HG02981 (cell line): ENCODE results near the gene CTNND2.

ENCODE experiments used
- ATAC-seq: cut with Tn5 transposase; IDR thresholded peaks from one replicate; pipeline ENCODE4 v1.9.1; 2021; ENCODE audit warnings: mild to moderate bottlenecking, moderate library complexity; ENCODE audit not compliant: unreplicated experiment

The CTNND2 gene

DNA sequence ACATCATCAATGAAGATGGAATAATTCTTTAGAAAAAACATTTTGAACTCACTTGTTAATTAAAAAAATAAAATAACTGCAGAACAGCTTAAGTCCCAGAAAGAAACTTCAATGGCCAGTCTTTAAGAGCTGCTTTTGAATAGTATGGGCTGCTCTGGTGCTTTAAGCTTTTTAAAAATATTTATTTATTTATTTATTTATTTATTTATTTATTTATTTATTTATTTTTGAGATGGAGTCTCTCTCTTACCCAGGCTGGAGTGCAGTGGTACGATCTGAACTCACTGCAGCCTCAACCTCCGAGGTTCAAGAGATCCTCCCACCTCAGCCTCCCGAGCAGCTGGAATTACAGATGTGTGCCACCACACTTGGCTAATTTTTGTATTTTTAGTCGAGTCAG lies 626.9 kb downstream of the CTNND2 start:
- no peak for ATAC-seq

DNA sequence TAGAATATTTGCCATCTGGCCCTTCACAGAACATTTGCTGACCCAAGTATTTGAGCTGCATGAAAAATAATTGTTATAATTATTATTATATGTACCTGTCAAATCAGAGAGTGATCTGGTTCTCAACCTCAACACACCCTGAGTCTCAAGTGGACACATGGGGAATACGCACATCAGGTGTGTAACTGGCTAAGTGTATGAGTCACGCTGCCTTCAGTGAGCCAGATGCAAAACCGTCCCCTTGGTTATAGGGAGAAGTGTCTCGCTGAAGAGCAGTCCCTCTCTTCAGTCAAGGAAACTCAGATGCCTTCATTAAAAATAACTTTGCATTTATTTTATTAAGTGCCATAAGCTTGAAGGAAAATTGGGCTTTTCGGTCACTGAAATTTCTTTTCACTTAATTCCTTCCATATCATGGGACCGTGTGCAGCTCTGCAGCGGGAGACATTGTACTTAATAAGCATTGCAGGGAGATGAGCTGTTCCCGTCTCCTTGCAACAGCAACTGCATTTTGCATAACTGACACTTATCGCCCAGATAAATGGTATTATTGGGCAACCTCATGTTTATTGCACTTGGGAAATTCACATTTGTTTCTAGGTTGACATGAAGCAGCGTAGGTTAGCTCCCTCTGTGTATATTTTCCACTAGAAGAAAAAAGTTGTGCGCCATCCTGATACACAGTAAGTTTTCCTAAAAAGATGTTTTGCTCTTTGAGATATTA lies 630.9 kb downstream of the CTNND2 start:
- ATAC-seq = no peak

DNA sequence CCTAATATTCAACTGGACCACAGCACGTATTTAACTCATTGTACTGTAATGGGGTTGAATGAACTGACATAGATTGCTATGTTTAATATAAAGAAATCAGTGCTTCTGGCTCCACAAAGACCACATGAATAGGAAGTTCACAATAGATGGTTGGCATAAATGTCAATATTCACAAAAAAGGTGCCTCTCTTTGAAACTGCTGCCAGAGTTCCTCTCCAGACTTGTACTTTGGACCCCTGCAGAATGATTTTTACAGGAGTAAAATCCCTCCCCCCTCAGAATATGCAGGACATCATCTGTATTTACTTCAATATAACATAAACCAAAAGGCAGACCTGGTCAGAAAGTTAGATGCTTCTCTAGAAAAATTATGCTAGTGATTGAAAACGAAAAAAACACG lies 634.7 kb downstream of the CTNND2 start:
- no peak for ATAC-seq

DNA sequence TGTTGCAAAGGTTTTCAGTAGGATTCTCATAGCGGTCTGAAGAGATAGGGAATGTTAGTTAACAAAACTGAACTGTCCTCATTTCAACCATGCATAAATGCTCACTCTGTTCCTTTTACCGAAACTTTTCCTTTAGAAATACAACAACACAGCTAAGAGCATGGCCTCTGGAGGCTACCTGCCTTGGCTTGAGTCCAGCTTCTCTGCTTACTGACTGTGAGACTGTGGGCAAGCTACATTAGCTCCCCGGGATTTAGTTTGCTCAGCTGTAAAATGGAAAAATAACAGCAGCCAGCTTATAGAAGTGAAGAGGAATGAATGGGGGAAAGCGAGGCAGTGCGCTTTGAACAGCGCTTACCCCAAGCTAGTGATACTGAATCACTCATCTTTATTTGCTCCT lies 635.4 kb downstream of the CTNND2 start:
- ATAC-seq = no peak

DNA sequence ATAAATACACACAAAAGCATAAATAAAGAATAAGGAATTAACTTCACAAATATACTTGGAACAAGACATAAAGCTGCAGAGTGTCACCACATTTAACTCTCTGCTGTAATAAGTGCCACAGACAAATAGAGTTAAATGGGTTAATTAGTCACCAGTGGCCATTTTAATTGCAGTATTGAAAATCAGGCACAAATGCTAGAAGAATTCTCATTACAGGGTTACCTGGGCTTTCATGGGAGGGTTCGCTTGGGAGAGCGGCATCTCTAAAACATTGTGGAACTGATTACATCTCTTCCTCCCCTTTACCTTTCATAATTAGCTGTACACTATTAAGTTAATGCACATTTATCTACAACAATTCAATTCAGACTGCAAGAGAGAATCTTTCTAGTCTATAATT lies 637.9 kb downstream of the CTNND2 start:
- no peak for ATAC-seq

DNA sequence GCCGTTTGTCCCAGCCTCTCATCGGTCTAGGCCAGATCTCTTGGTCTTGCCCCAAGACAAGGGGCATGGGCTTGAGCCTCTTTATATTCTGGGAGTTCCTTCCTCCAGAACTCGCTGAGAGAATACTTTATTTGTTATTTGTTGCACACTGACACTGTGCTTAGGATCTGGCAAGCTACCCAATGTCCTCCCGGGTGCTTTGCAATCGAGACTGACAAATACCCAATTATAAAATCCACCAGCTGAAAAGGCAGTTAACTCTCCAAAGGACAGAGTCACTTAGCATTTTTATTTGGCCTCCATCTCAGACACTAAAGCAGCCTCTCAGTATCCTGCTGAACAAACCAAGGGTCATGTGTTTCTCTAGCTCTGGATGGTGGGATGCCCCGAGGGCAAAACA lies 643.0 kb downstream of the CTNND2 start:
- no peak for ATAC-seq

DNA sequence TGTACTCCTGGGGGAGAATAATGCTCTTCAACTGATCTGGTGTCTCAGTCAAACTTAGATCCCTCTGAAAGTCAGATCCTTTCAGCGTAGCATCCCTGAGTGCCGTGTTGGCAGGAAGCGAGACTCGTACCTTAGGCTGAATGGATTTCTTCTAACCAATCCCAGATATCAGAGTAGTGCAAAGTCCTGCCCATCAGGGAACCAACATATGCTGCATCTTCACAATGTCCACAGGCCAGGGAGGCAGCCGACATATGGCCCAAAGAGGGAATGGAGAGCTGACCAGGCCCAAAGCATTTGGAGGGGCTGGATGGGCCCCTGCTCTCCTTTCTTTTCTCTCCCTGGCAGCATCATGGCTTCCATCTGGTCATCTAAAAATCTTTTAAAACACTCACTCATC lies 646.2 kb downstream of the CTNND2 start:
- ATAC-seq = no peak

DNA sequence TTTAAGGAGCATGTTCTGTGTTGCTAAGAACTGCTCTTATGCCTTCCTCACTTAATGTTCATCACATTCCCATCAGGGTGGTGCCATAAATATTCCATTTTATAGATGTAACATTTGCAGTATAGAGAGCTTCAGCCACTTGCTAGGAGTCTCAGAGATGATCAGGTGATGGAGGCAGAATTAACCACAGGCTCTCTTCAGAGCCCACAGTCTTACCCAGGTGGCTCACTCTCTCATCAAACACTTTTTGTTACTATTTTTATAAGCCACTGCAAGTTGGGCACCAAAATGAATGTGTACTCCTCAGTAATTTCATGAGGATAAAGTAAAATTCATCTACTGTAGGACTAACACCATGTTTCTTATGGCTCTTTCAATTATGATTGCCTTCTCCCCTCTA lies 651.7 kb downstream of the CTNND2 start:
- no peak for ATAC-seq

DNA sequence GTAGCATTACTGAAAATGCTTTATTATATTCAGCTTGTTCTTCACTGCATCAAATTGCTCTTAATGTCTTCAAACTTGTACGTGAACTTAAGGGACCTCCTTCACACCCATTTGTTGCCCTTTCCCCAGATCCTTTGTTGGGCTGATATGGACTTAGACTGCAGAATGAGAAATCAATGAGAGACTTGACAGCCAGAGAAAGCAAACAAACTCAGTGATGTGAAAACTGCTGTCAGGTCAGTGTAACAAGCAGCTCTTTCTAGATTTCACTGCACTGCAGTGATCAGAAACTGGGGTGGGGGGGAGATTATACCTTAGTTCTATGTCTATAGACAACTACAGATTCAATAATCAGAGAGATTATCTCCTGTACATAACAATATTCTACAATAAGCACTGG lies 652.2 kb downstream of the CTNND2 start:
- ATAC-seq = no peak

DNA sequence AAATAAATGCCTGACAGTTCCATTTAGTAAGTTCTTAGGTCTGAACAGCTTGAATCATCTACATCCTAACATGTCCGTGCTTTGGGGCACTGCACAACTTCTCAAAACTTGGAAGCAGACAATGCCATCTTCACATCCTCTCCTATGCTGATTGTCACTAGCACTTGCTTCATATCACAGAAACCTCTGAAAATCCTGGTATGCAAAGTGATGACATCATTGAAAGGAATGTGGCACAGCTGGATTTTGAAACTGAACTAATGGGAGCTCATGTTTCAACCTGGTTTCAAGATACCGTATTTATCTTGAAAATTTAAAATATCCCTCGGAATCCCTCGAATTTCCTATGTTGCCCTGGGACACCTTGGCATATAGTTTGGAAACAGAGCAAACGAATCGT lies 653.0 kb downstream of the CTNND2 start:
- ATAC-seq = no peak

DNA sequence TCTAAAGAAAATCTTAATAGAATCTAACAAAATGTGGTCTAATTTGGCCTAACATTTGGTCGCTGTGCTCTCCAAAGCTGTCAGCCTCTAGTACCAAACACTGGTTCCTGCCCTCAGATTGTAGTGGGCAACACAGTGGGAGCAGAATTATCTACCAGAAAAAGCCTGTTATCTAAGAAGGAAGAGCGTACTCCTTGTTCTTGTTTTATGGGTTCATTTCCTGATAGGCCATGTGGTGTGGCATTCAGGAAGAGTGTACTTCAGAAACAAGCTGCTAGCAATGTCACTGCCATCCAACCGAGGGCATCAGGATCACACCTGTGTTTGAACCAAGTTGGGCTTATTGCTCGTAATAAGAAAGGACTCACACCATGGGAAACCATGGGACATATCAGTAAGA lies 655.3 kb downstream of the CTNND2 start:
- no peak for ATAC-seq

DNA sequence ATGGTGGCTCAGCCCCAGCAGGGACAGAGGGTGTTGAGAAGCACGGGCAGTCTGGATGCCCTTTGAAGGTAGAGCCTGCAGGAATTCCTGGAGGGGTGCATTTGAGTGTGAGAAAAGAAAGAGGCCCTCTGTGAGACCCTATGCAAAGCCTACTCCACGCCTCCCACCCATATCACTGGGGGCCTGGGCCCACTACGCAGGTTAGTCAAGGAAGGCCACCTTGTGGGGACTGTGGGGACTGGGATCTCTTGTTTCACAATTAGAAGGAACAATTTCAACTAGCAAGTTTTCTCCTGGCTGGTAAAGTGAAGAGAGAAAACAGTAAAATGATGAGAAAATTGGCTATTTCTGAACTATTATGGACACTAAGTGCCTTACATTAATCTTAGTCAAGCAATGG lies 657.0 kb downstream of the CTNND2 start:
- no peak for ATAC-seq

DNA sequence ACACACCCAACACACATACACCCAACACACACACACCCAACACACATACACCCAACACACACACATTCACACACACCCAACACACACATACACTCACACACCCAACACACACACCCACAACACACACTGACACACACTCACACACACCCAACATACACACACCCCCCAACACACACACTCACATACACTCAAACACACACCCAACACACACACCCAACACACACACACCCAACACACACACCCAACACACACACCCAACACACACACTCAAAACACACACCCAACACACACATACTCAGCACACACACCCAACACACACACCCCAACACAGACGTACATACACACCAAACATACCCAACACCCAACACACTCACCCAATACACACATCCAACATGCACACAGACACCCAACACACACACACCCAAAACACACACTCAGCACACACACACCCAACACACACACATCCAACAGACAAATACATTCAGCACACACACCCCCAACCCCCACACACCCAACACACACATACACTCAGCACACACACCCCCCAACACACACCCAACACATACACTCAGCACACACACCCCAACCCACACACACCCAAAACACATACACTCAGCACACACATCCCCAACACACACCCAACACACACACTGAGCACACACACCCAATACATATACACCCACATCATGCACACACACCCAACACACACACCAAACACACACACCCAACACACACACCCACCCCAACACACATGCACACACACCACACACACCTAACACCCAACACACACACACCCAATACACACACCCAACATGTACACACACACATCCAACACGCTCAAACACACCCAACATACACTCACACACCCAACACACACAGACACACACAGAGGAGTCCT lies 663.7 kb downstream of the CTNND2 start:
- ATAC-seq = no peak

DNA sequence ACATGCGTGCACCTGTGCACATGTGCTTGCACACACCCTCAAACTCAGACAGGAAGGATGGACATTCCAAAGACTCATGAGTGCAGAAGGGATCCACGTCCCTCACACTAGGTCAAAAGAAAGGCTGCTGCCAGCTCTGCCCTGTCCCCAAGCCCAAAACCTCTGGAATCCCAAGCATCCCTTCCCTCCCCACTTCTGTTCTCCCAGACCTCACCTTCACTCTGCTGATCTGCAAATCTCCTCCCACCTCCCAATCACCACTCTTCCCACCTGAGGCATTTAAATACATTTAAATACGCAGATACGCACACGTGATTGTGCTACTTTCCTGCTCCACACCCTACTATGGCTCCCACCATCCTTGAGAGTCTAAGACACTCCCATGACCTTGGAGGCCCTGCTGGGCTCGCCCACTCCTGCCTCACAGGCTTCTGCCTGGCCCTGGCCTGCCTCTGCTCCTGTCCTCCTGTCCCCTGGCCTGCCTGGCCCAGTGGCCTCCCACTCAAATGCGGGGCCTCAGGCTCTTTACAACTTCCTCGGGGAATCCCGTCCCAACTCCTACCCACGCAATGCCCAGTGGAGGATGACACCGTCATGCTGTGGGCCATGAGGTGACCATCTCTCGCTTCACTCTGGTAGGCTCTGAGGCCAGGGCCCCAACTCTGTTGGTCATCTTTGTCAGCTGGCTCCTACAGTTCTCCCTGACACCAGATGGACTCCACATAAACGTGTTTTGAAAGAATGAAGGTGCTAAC lies 664.8 kb downstream of the CTNND2 start:
- no peak for ATAC-seq

DNA sequence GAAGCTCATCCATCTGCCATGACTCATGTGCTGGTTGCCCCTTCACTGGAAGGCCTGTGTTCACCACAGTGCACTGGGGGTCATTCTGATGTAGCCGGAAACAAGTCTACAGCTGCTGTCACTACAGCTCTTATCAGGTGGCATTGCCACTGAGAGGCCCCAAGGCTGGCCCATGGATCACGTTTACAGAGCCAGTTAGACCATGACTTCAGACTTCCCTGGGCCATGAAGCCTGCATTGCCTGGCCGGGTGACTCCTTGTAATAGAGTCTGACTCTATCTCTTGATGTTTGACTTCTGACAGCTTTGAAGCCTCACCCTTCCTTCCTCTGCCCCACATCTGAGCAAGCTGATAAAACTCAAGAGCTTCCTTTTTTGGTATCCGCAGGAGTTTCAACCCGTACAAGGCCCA lies 669.7 kb downstream of the CTNND2 start:
- no peak for ATAC-seq

DNA sequence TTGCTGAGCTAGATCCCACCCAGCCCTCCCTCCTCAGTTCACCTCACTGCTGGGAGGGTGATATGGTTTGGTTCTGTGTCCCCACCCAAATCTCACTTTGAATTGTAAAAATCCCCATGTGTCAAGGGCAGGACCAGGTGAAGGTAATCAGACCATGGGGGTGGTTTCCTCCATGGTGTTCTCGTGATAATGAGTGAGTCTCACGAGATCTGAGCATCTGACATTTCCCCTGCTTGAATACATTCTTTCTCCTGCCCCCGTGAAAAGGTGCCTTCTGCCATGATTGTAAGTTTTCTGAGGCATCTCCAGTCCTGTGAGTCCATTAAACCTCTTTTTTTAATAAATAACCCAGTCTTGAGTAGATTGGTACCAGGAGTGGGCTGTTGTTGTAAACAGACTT lies 673.4 kb downstream of the CTNND2 start:
- ATAC-seq = no peak

DNA sequence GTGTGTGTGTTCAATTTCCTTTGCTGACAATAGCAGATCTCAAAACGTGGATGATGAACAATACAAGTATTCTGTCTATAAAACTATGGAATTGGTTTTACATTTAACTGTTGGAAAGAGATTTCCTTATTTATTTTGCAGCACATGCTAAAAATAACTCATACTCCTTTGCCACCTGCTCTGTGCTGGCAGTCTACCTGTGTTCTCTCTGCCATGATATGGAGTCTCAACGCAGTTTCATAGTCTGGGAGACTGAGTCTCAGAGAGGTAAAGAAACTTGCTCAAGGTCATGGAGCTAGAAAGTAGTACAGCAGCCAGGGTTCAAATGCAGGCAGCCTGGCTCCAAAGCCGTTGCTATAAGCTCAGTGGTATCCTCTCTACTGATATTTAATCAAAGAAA lies 677.2 kb downstream of the CTNND2 start:
- no peak for ATAC-seq

DNA sequence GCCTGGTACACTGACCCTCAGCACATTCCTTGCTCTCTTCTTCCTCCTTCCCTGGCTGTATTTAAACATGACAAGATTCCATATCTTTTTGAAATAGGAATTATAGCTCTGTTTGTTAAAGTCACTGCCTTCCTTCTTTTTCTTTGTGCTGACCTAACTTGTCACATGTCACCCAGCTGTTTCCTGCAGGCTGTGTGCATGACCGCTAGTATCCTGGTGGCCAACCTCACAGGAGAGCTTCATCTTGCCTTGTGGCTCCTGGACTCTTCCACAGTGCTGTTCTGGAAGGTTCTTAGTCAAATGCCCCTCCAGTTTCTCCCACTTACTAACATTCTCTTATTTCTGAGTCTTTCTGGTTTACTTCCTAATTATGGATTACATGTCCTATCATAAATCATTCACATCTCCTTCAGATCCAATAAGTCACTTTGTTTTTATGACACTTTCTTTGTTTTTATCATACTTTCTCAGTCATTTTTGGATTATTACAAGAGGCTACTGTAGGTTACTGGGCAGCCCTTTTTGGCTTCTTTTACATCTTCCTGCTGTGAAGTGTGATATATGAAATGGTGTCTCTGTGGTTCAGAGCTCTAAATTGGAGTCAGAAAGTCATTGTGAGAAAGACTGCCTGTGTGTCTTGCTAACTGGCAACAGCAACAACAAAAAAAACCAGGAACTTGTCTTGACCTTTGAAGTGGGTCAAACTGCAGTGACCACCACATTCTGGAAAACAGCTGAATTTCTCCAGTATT lies 679.6 kb downstream of the CTNND2 start:
- ATAC-seq = no peak

DNA sequence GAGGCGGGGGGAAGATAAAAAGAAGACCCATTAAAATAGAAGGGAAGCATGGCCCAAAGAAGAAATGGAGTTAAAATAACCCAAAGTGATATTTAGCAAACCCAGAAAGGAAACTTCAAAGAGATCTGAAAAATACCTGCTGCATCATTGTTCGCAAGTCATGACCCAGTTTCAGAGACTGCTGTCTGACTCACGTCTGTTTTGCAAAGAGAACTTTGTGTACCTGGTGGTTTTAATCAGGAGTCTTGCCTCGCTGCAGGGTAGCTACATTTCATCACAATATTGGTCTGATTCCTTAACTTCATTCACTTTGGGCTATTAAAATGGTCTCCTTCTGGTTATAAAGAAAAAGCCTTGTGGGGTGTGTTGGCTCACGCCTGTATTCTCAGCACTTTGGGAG lies 682.1 kb downstream of the CTNND2 start:
- no peak for ATAC-seq

DNA sequence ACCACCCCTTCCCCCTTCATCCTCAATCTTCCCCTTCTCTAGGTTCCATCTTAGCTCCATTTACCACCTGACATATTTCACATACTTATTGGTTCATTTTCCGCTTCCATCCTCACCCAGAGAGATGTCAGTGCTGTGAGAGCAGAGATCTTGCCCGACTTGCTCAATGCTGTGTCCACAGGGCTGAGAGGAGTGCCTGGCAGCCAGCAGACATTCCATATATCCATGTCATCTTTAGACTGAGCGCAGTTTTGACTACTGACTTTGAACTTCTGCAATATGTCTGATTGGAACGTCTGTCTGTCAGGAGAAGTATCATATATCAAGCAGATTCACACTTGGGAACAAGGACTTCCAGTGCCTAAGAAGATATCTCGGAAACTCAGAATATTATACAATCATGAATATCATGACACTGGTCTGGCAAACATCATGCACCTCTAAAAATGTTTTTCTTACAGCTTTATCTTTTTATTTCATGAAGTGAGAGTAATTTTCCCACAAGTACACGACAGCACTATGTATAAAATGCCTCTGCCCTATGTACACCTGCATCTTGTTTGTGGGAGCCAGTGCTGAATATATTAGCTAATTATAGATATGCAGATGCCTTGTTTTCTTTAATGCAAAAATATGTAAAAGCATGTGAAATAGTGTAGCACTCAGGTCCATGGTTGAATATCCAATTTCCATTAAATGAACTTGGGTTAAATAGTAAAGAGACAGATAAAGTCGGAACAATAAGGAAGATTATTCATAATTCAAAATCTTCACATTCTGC lies 689.2 kb downstream of the CTNND2 start:
- no peak for ATAC-seq
